Astrocyte (in vitro differentiated cells and primary cell): ENCODE results near the gene ISLR. TPM values are rescaled to one million over a fixed set of nuclear protein-coding genes. Genes with fewer than 3 reads are reported as not detected.

ENCODE experiments used
- DNase-seq: peaks from one replicate; pipeline ENCODE4 v3.0.0-alpha.2; 2010; ENCODE audit warnings: low read depth
- FAIRE-seq: peaks from 2 replicates; lab custom pipeline; 2011; peaks lifted over from hg19 to GRCh38; lab: Jason Lieb, UNC
- H2AFZ ChIP-seq: 2 replicates; pipeline ENCODE4 v1.6.0; 2012; ENCODE audit warnings: low read depth, low read length, inconsistent platforms
- H3K27ac ChIP-seq: 2 replicates; pipeline ENCODE4 v1.5.1; 2011; ENCODE audit warnings: low read depth, low read length, inconsistent platforms
- H3K27me3 ChIP-seq: 2 replicates; pipeline ENCODE4 v1.6.0; 2011; ENCODE audit warnings: low read length, inconsistent platforms; ENCODE audit not compliant: insufficient read depth
- H3K36me3 ChIP-seq: 2 replicates; pipeline ENCODE4 v1.5.1; 2011; ENCODE audit warnings: low read length, inconsistent platforms; ENCODE audit not compliant: insufficient read depth
- H3K4me1 ChIP-seq: 2 replicates; pipeline ENCODE4 v1.5.1; 2011; ENCODE audit warnings: low read length, inconsistent platforms; ENCODE audit not compliant: insufficient read depth
- H3K4me2 ChIP-seq: 2 replicates; pipeline ENCODE4 v1.6.0; 2012; ENCODE audit warnings: low read length, inconsistent platforms
- H3K4me3 ChIP-seq: 2 replicates; pipeline ENCODE4 v1.5.1; 2011; ENCODE audit warnings: low read depth, mild to moderate bottlenecking, low read length, inconsistent platforms; ENCODE audit not compliant: insufficient read depth
- H3K79me2 ChIP-seq: 2 replicates; pipeline ENCODE4 v1.6.0; 2012; ENCODE audit warnings: mild to moderate bottlenecking, low read length, inconsistent platforms; ENCODE audit not compliant: insufficient read depth
- H3K9ac ChIP-seq: 2 replicates; pipeline ENCODE4 v1.6.0; 2012; ENCODE audit warnings: mild to moderate bottlenecking, low read length, inconsistent platforms
- H3K9me3 ChIP-seq: 2 replicates; pipeline ENCODE4 v1.5.1; 2012; ENCODE audit warnings: low read depth, mild to moderate bottlenecking, low read length, inconsistent platforms; ENCODE audit not compliant: insufficient read depth
- H4K20me1 ChIP-seq: 2 replicates; pipeline ENCODE4 v1.6.0; 2012; ENCODE audit warnings: low read length, inconsistent platforms; ENCODE audit not compliant: insufficient read depth
- H3K27ac Mint-ChIP-seq: one replicate; pipeline ENCODE4 v1.8.0; 2021; ENCODE audit warnings: mild to moderate bottlenecking, mixed read lengths; ENCODE audit not compliant: unreplicated experiment
- H3K27me3 Mint-ChIP-seq: one replicate; pipeline ENCODE4 v1.8.0; 2021; ENCODE audit warnings: low read depth, mixed read lengths; ENCODE audit not compliant: unreplicated experiment
- H3K36me3 Mint-ChIP-seq: one replicate; pipeline ENCODE4 v1.8.0; 2021; ENCODE audit warnings: low read depth, mixed read lengths; ENCODE audit not compliant: unreplicated experiment
- H3K4me1 Mint-ChIP-seq: one replicate; pipeline ENCODE4 v1.8.0; 2021; ENCODE audit warnings: low read depth, mixed read lengths; ENCODE audit not compliant: unreplicated experiment
- H3K4me3 Mint-ChIP-seq: one replicate; pipeline ENCODE4 v1.8.0; 2021; ENCODE audit warnings: mild to moderate bottlenecking, moderate library complexity, mixed read lengths; ENCODE audit not compliant: unreplicated experiment
- H3K9me3 Mint-ChIP-seq: one replicate; pipeline ENCODE4 v1.8.0; 2021; ENCODE audit warnings: mild to moderate bottlenecking, mixed read lengths; ENCODE audit not compliant: unreplicated experiment
- EZH2 ChIP-seq: IDR thresholded peaks from 2 replicates; pipeline ENCODE4 v1.6.1; 2012; ENCODE audit warnings: mild to moderate bottlenecking, low read length, inconsistent platforms; ENCODE audit not compliant: insufficient read depth
- total RNA-seq: library from RNA; stranded (reverse); gene quantifications from 2 replicates; pipeline ENCODE4 v1.2.1, GENCODE V29; 2021
- TF ChIP-seq, protein P1 (sequence below): IDR thresholded peaks from 2 replicates; pipeline ENCODE4 v1.5.1; 2011; ENCODE audit warnings: low read depth, mild to moderate bottlenecking, inconsistent platforms, low read length, moderate library complexity; ENCODE audit not compliant: insufficient read depth

Gene ISLR
- total RNA-seq, 1 donor from 2014 or later = 1.6 TPM

GRCh38 chr15:74193905-74194304, 20.4 kb downstream of the ISLR start:
- Histone ChIP-seq H3K9me3 (no peaks in the 10 kb centered on the region), H4K20me1 (no peaks in the 10 kb centered on the region), H3K79me2 (no peaks in the 10 kb centered on the region), H2AFZ (no peak overlapping the region), H3K4me1 (peaks cover 43% of the 10 kb centered on the region), H3K27me3 (no peaks in the 10 kb centered on the region), H3K27ac (peak overlapping the region; percentile 92), H3K4me3 (no peak overlapping the region), H3K4me2 (peak overlapping the region; percentile 24), H3K9ac (peak overlapping the region; percentile 70), H3K36me3 (no peaks in the 10 kb centered on the region)
- TF ChIP-seq EZH2 = no peak
- TF ChIP-seq, protein P1, sequence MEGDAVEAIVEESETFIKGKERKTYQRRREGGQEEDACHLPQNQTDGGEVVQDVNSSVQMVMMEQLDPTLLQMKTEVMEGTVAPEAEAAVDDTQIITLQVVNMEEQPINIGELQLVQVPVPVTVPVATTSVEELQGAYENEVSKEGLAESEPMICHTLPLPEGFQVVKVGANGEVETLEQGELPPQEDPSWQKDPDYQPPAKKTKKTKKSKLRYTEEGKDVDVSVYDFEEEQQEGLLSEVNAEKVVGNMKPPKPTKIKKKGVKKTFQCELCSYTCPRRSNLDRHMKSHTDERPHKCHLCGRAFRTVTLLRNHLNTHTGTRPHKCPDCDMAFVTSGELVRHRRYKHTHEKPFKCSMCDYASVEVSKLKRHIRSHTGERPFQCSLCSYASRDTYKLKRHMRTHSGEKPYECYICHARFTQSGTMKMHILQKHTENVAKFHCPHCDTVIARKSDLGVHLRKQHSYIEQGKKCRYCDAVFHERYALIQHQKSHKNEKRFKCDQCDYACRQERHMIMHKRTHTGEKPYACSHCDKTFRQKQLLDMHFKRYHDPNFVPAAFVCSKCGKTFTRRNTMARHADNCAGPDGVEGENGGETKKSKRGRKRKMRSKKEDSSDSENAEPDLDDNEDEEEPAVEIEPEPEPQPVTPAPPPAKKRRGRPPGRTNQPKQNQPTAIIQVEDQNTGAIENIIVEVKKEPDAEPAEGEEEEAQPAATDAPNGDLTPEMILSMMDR = no peak
- peaks cover 1% of the 10 kb centered on the region for H3K9me3 Mint-ChIP-seq
- H3K27ac Mint-ChIP-seq = no peak overlapping the region
- H3K4me1 Mint-ChIP-seq = peaks cover 20% of the 10 kb centered on the region
- no peak overlapping the region for H3K4me3 Mint-ChIP-seq
- no peak for FAIRE-seq
- DNase-seq = no peak
- H3K36me3 Mint-ChIP-seq = peaks cover 2% of the 10 kb centered on the region
- H3K27me3 Mint-ChIP-seq = peaks cover 11% of the 10 kb centered on the region

DNA sequence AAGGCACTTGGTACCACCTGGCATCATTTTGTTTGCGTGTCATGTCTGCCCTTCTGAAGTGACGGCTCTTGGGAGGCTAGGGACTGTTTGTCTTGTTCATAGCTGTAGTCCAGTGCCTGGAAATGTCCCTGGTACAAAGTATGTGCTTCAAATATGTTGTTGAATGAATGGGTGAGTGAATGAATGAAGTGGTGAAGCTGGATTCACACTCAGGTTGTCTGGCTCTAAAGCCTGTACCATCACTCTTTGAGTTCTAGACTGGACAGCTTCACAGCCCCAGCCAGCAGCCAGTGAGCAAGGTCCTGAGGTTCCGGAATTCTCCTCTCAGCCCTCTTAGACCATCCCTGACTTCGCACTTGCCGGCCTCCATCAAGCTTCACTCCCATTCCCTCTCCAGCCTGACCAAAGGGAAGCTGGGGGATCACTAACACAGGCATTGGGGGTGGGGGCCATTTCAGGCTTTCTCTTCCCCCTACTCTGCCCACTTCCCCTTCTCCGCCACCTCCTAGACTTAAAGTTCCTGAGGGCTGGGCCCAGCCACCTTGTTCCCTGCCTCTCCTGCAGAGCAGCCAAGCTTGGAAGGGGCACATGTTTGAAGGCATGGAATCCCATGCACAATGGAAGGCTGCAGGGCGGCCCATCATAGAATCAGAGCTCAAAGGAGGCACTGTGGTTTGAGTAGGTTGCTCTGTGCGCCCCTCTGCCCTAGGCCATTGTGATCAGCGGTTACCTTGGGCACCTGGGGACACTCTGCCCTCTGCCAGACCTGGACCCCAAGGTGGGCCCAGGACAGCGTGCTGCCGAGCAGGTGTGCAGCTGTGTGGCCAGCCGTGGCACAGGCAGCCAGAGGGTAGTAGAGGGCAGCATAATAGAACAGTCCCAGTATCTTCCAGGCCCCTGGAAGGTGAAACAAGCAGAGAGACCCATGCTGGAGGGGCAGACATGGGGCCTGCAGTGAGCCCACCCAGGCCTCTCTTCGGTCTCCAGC, 21.4 kb downstream of the ISLR start:
- Histone ChIP-seq H3K9me3 (no peaks in the 10 kb centered on the region), H3K27ac (no peak overlapping the region), H3K4me3 (no peak overlapping the region), H3K79me2 (no peaks in the 10 kb centered on the region), H3K36me3 (no peaks in the 10 kb centered on the region), H2AFZ (no peak overlapping the region), H3K27me3 (no peaks in the 10 kb centered on the region), H4K20me1 (no peaks in the 10 kb centered on the region), H3K9ac (no peak overlapping the region), H3K4me2 (no peak overlapping the region), H3K4me1 (peaks cover 43% of the 10 kb centered on the region)
- Mint-ChIP-seq H3K36me3 (peaks cover 5% of the 10 kb centered on the region), H3K27ac (no peak overlapping the region), H3K9me3 (no peaks in the 10 kb centered on the region), H3K4me3 (no peak overlapping the region), H3K27me3 (peaks cover 11% of the 10 kb centered on the region), H3K4me1 (peaks cover 21% of the 10 kb centered on the region)
- FAIRE-seq = no peak
- no peak for TF ChIP-seq EZH2
- TF ChIP-seq, protein P1 = no peak
- no peak for DNase-seq

DNA sequence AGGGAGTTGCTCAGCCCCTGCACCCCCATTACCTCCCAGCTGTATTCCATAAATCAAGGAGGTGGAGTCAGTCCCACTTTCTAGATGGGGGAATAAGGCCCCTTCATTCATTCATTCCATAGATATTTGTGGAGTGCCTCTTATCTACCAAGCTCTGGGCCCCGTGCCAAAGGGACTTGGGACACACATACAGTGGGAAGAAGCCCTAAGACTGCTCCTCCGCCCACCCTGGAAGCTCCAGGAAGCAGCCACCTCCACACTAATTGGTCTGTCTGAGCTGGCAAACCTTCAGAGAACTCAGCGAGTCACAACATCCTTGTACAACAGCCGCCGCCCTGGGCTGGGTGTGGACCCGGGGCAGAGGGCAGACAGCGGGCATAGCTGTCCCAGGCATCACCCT, 22.7 kb downstream of the ISLR start:
- peak; percentile 41 for FAIRE-seq
- peak overlapping the region; percentile 62 for H3K4me2 ChIP-seq
- Mint-ChIP-seq H3K4me3 (no peak overlapping the region), H3K27ac (peak overlapping the region; percentile 62), H3K36me3 (peaks cover 5% of the 10 kb centered on the region), H3K4me1 (peaks cover 28% of the 10 kb centered on the region), H3K9me3 (no peaks in the 10 kb centered on the region), H3K27me3 (peaks cover 11% of the 10 kb centered on the region)
- no peaks in the 10 kb centered on the region for H4K20me1 ChIP-seq
- no peak overlapping the region for H3K4me3 ChIP-seq
- no peaks in the 10 kb centered on the region for H3K9me3 ChIP-seq
- H2AFZ ChIP-seq = no peak overlapping the region
- H3K9ac ChIP-seq = peak overlapping the region; percentile 15
- no peaks in the 10 kb centered on the region for H3K36me3 ChIP-seq
- H3K27me3 ChIP-seq = no peaks in the 10 kb centered on the region
- no peaks in the 10 kb centered on the region for H3K79me2 ChIP-seq
- H3K27ac ChIP-seq = peak overlapping the region; percentile 53
- no peak for TF ChIP-seq EZH2
- TF ChIP-seq, protein P1 = no peak
- DNase-seq = peak; percentile 99
- H3K4me1 ChIP-seq = peaks cover 54% of the 10 kb centered on the region
